ENCODE data around the gene MBNL2.

Gene MBNL2

DNA sequence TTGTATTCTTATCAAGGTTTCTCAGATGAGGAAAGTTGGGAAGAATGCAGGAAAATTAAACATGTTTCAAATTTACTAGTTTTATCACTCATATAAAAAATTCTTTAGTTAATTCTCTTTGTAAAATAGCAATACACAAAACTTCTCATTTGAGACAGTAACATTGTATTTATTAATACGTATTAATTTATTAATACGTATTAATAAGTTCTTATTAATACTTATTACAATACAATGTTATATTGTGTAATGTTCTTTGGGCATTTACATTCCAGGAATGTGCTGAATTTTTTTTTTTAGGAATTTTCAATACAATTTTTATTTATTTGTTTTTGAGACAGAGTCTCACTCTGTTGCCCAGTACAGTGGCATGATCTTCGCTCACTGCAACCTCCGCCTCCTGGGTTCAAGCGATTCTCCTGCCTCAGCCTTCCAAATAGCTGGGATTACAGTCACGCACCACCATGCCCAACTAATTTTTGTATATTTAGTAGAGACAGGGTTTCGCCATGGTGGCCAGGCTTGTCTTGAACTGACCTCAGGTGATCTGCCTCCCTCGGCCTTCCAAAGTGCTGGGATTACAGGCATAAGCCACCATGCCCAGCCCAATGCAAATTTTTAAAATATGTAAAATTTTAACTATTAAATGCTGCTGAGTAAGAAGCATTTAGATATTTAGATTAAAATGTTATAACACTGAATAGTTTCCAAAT, 31.6 kb downstream of the MBNL2 start:
- DNase-seq (ENCODE audit: low read depth): no peak

DNA sequence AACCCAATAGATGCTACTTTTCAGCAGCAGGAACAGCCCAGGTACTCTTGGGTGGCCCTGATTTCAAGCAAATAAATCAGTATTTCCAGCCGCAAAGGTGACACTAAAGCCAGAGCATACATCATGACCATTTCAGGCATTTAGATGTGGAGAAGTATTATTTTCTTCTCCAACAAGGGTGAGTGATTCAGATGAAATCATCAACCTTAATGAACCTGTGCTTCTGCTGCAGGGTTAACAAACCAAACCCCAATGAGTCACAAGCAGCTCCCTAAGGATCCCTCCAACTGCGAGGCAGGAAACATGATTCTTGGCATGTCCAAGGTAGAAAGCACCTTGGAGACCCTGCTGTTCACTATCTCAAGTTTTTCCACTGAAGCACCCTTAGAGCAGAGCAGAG, 32.7 kb downstream of the MBNL2 start:
- DNase-seq (ENCODE audit: low read depth): no peak

- no peak for DNase-seq (ENCODE audit: low read depth)
Observed at GRCh38 chr13:97255515-97256021, 33.4 kb downstream of the MBNL2 start.

DNA sequence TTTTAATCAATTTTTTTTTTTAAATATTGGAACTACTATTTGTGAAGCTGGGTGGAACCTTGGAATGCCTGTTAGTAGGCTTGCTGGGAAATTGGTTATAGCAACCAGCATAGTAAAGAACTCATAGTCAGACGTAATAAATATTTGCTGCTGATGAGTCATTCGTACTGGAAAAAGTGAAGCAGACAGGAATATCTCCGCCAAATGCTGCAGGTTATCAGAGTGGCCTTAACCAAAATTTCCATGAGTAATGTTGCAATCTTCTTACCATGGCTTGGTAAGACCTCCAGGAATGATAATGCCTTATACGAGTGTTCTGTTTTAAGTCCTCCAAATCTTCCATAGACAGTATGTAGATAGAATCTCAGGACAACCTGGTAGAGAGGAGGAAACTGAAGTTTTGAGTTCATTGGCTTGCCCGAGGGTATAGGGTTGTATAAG, 34.2 kb downstream of the MBNL2 start:
- no peak for DNase-seq (ENCODE audit: low read depth)

DNA sequence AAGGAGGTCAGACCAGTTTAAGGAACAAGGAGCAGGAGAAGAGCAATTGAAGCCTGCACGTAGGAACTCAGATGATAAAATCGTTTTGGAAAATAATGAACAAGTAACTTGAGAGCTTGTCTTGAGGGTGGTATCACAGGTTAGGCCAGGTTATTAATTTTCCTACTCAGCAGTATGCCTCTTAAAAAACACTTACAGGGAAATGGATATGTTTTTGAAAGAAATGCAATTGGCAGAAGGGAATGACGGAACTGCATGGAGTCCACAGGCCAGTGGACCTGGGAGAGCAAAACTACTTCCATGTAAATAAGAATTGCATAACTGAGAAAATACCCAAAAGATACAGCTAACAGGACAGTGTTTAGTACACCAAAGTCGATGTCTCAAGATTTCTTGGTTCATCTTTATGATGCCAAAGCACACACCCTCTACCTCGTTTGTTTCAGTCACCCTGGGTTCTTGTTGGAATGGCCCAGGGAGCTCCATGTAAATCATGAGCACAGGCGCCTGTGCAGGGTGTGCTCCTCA, 35.2 kb downstream of the MBNL2 start:
- no peak for DNase-seq (ENCODE audit: low read depth)

DNA sequence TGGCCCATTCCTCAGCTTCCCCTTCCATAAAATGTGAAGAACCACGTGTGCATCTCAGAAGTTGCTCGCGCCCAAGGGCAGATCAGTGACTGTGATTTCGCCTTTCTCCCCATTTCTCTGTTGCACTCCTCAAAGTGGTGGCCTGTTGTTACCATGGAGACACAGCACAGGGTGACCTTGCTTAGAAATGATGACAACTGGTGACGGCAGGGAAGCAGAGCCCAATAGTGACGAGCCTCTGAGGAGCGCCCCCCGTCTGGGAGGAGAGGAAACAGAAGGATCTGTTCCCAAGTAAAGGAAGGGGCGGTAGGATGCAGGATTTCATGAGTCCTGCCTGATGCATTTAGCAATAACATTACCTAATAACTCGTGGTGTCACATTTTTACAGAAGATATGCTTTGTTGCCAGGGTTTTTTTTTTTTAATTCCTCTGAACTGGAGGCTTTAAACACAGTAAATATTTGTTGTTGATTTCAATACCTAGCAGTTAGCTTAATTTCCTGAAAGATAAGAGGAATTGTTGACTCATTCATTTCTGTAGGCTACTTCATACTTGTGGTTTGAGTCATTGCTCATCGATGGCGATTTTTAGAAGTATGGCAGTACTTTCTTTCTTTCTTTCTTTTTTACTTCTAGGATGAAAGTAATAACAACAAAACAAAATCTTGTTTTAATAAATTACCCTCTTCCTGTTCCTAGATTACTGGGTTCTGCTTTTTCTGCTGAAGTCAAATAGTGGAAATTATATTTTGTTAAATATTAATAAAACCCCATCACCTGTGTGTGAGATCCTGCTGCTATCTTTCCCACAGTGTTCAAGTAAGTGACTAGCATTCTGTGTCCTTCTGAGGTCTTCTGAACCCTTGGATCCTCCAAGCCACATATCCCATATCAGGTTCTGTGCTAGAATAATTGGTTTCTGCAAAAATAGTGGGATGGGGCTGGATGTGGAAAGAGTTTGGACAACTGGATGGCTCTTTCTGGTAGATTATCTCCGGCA, 36.0 kb downstream of the MBNL2 start:
- no peak for DNase-seq (ENCODE audit: low read depth)

DNA sequence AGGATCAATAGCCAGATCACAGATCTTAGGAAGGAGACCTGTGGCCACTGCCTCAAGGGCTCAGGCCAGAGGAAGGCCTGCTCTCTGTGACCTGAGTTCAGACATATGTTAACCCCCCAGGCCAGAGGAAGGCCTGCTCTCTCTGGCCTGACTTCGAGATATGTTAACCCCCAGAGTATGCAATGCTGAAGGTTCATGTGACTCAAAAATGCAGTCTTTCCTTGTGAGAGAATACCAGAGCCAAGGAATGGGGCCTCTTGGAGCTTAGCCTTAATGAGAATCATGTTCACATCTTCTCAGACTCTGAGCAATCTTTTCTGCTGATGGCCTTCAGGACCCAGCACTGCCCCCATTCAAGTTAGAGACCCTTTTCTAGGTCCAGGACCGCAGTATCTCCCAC, 36.7 kb downstream of the MBNL2 start:
- no peak for DNase-seq (ENCODE audit: low read depth)

DNA sequence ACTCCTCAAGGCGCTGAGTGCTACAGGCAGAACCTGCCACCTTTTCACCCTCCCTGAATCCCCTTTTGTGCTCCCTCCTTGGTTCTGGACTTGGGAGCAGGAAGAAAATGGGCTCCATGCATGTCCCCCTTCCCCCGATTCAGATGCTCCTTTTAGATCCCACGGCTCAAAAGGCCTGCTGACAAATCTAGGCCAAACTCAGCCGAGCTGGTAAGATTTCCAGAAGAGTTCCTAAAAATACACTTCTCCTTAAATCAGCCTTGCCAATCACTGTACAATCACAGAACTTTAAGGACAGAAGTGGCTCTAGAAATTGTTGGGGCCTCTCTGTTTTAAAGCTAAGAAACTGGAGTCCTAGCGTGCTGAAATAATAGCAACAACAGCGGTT, 37.3 kb downstream of the MBNL2 start:
- DNase-seq (ENCODE audit: low read depth): no peak

DNA sequence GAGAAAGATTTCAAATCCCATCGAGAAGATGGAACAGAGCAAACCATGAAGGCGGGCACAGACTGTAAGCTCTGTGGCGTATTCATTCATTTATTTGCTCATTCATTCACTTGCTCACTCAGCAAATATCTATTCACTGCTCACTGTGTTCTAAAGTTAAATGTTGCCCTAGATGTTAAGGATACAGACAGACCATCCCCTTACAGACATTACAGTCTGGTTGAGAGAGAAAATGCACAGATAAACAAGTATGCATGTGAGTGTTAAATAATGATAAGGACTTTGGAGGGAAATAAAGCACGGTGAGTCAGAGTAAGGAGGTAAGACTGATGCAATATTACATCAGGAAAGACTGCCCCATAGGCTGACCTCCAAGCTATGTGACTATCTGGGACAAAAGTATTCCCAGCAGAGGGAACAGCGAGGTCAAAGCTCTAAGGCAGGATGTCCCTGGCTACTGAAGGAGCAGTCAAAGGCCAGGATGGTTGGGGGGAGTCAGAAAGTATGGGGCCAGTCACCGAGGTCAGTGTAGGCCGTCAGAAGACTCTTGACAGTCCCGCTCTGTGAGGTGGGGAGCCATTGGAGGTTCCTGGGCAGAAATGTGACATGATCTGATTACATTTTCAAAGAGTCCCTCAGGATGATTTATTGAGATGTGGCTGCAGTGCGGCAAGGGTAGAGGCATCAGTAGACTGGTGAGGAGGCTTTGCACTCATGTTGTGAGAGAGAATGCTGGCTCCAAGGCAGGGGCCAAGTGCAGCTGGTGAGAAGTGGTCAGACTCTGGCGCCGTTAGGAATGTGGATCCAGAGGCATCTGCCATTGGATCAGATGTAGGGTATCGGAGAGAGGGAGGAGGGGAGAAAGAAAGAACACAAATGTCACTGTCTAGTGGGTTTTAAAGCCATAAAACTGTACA, 37.9 kb downstream of the MBNL2 start:
- DNase-seq (ENCODE audit: low read depth): no peak

DNA sequence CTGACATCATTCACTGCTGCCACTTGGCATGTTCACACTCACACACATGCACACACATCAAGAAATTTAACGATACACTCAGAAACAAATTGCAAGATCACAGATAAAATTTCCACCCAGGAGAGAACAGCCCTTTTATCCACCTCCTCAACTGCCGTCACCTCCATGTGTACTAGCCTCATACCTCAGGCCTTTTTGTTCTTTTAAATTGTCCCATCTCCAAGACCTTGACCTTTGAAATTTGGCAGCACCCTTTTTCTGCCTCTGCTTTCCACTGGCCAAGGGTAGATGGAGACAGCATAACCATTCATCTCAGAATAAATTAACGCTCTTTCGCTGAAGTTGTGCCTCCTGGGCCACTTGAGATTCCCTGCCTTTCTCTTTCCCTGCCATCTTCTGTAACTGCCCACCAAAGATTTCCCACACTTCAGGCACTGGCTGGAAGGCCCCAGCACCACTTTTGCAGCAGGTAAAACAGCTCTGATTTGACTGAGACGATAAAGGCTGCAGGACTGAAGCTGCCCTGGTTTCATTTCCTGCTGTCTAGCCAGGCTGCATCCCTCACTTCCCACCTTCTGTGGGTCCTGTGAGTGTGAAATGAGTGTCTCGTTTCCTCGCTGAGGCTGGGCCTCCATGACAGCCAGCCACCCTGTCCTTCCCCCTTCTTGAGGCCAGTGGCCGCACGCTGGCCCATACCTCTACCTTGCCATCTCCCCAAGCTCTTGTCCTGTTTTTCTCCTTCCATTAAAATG, 39.3 kb downstream of the MBNL2 start:
- DNase-seq (ENCODE audit: low read depth): no peak

DNA sequence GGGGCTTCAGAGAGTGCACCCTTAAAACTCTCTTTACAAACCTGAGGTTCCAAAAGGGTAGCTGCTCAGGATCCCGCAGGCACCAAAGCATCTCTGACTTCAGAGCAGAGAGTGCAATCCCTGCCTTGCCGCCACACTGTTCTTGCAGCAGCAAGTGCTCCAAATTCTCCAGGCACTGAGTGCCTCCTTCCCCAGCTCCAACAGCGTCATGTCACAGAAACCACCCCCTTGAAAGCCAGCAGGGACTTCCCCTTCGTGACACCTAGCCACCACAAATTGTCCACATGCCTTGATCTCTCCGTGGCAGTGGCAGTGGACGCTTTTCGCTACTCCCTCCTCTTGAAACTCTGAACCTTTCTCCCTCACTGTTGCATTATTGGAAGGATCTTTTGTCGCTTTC, 39.9 kb downstream of the MBNL2 start:
- no peak for DNase-seq (ENCODE audit: low read depth)

DNA sequence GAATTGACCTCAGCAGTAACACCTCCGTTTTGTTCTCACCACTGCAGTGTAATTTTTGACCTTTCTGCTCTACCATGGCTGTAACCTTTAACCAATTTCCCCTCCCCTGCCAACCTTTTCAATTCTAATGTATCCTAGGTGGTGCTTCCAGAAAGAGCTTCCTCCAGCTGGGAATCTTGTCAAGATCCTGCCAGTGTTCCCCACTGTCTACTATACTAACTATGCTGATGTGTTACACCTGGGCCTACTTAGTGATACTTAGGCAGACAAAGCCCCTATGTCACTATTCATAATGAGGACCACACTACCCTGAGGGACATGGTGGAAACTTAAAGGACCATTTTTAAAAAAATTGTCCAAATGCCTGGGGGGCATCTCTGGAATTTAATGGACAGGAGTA, 41.0 kb downstream of the MBNL2 start:
- DNase-seq (ENCODE audit: low read depth): no peak

GRCh38 chr13:97264663-97265062, 42.5 kb downstream of the MBNL2 start:
- DNase-seq (ENCODE audit: low read depth): no peak

GRCh38 chr13:97266332-97266731, 44.2 kb downstream of the MBNL2 start:
- DNase-seq (ENCODE audit: low read depth): no peak

DNA sequence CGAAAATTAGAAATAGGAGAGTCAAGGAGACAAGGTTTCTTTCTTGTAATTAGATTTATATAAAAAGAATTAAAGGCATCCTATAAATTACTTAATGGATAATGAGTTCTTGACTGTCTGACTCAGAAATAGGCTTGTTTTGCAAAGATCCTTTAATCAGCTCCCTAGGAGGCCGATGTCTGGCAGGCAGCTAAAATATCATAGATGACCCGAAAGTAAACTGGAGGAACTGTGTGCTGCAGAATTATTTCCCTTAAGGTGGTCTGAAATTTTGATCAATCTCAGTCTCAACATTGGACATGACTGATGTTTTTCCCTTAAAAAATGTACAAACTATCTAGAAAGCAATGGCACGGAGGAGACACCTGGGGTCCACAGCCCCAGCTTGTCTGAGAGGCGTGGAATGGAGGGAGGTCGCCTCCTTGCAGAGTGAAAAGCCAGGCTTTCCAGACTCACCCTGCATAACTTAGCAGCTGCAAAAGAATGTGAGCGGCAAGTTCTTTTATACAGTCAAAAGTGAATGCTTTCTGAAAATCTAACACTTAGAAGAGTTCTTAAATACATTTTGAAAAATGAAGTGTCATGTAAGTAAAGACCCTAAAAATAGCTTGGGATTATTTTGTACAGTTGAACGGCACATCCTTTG, 44.8 kb downstream of the MBNL2 start:
- no peak for DNase-seq (ENCODE audit: low read depth)

DNA sequence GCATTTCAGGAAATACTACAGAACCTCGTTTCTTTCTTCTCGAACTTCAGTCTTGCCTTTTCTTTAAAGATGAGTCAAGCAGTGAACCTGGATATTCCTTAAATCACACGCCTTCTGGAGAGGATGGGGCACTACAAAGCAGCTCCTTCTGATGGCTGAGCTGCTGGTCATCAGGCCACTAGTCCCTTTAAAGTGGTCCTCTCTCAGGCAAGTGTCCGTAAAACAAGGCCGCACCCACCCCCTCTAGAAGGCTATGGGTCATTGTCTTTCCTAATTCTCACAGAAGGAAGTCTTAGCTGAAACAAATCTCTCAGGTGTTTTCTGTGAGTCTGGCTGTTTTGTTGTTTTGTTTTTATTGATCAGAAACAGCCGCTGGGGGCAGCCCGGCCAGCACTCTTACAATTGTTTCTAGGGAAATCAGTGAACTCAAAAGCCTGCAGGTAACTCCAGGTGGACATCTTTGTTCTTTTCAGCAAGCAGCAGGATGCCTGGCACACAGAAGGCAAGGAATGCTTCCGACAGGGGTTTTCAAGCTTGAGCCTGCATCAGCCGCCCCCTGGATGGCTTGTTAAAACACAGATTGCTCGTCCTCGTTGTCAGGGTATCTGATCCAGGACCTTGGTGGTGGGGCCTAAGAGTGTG, 45.4 kb downstream of the MBNL2 start:
- no peak for DNase-seq (ENCODE audit: low read depth)

DNA sequence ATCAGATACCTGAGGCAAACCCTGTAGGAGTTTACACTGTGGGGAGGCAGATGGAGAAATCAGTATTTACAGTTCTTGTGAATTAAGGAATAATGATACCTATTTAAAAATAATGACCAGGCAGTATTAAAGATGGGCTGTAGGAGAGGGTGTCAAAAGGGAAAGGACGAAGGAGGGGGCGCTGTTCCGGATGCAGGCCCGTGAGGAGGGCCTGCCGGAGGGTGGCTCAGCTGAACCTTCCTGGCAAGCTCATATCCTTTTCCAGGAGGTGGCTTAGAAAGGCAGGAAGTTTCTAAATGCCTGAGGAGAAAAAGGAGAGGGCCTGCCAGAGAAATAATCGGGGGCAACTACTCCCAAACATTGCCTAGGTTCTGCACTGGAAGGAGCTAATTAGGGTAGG, 46.6 kb downstream of the MBNL2 start:
- no peak for DNase-seq (ENCODE audit: low read depth)

DNA sequence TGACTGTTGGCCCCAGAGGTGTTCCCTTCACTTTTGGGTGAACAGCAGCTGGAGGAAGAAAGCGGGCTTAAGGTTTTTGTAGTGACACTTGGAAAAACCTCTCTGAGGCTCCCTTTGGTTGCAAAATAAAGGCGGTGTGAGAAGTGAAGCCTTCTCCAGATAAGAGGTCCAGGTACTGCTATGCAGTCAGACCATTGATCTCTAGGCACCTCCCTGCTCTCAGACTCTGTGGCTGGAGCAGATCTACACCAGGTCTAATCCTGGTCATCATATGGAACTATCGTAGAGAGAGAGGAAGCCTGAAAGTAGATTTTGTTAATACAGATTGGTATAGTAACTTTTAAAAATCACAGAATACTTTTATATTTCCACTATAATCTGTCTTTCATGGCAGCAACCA, 47.5 kb downstream of the MBNL2 start:
- no peak for DNase-seq (ENCODE audit: low read depth)

GRCh38 chr13:97272526-97272925, 50.4 kb downstream of the MBNL2 start:
- DNase-seq (ENCODE audit: low read depth): no peak

- no peak for DNase-seq (ENCODE audit: low read depth)
Observed at GRCh38 chr13:97273341-97273831, 51.3 kb downstream of the MBNL2 start.
